Activated T-helper 17 cell treated with anti-CD3 and anti-CD28 coated beads, Interleukin-2, amount 50 U/mL, for 72 hours (primary cell): ENCODE measurements around the gene HEYL. TPM values are rescaled to one million over a fixed set of nuclear protein-coding genes. Genes with fewer than 3 reads are reported as not detected.

Experiments
- ATAC-seq: fragments of 150-1000 bp; cut with Tn5 transposase; replicated peaks from 2 replicates; pipeline ENCODE4 v1.10.0; 2021; ENCODE audit warnings: mild to moderate bottlenecking, moderate library complexity
- H3K27ac Mint-ChIP-seq: one replicate; pipeline ENCODE4 v1.8.0; 2022; ENCODE audit warnings: mixed read lengths
- H3K27me3 Mint-ChIP-seq: one replicate; pipeline ENCODE4 v1.8.0; 2022; ENCODE audit warnings: mixed read lengths
- H3K36me3 Mint-ChIP-seq: one replicate; pipeline ENCODE4 v1.8.0; 2022; ENCODE audit warnings: low read depth, mild to moderate bottlenecking, mixed read lengths
- H3K4me1 Mint-ChIP-seq: one replicate; pipeline ENCODE4 v1.8.0; 2022; ENCODE audit warnings: mixed read lengths
- H3K4me3 Mint-ChIP-seq: one replicate; pipeline ENCODE4 v1.8.0; 2022; ENCODE audit warnings: mild to moderate bottlenecking, mixed read lengths
- H3K9me3 Mint-ChIP-seq: one replicate; pipeline ENCODE4 v1.8.0; 2022; ENCODE audit warnings: mixed read lengths
- total RNA-seq, 2 donors: library from RNA; stranded (reverse); gene quantifications; one replicate each; pipeline ENCODE4 v1.2.3, GENCODE V29; 2022

HEYL gene
- total RNA-seq, 2 donors from 2014 or later = 0.40 TPM; not detected in 1

DNA sequence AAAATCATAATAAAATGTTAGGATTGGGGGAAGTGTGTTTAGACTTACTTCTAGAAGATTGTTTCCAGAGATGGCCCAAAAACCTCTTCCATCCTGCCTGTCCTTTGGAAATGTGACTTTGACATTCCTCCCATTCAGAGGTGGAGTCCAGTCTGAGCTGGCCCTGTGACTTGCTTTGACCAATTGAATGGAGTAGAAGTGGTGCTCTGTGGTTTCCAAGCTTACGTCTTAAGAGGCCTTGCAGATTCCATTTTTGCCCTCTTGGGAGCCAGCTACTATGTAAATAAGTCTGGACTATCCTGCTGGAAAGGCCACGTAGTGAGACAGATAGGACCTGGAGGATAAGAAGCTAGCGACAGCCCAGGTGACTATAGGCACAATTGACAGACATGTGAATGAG is 33.8 kb upstream of the HEYL start:
- Mint-ChIP-seq H3K27ac (no peak overlapping the region), H3K9me3 (no peaks in the 10 kb centered on the region), H3K36me3 (no peaks in the 10 kb centered on the region), H3K27me3 (peaks cover 9% of the 10 kb centered on the region), H3K4me3 (no peak overlapping the region), H3K4me1 (no peaks in the 10 kb centered on the region)
- no peak for ATAC-seq

DNA sequence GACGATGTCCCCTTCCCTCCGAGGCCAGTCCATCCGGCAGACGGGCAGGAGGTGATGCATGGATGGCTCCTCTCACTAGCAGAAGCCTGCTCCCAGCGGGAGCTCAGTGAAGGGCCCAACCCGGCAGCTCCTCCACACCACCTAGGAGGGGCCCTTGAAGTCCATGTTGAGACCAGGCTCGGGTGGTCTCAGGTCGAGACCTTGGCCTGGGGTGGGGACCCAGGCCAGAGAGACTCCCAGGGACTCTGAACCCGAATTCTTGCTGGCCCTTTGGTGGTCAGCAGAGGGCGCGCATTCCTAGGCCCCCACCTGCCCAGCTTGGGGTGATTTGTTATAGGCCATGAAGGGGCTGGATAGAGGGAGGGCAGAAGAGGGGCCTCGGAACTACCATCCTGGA is 33.1 kb upstream of the HEYL start:
- ATAC-seq = peak; percentile 15
- peaks cover 9% of the 10 kb centered on the region for H3K27me3 Mint-ChIP-seq
- H3K9me3 Mint-ChIP-seq = no peaks in the 10 kb centered on the region
- H3K4me3 Mint-ChIP-seq = peak overlapping the region; percentile 53
- H3K4me1 Mint-ChIP-seq = no peaks in the 10 kb centered on the region
- no peaks in the 10 kb centered on the region for H3K36me3 Mint-ChIP-seq
- H3K27ac Mint-ChIP-seq = no peak overlapping the region

DNA sequence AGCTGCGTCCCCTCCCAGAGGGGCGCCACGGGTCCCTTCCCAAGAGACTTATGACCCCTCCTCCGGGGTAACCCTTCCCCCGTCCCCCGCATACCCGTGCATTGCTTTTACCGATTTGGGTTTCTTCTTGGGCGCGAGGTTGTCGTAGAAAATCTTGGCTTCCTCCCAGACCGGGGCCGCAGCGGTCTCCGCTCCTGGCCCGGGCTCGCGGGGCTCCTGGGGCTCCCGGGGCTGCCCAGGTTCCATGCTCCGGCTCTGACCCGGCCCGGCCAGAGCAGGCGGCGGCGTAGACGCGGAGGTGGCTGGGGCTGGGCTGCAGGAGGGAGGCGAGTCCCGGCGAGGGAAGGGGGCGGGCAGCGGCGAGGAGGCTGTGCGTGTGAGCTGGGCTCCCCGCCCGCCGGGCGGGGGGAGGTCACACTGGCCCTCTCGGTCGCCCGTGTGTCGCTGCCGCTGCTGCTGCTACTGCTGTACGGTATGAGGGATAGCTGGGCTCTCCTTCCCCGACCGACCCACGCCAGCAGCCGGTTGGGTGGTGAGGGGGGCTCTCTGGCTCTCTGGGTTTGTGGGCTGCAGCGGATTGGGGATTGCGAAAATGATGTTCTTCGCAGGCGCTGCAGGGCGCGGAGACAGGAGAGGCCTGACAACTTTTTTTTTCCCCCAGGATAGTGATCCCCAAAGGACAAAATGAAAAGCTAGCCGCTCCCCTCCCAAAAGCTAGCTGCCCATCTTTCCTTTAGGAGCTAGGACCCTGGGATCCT is 32.5 kb upstream of the HEYL start, which contains the start of gene NT5C1A:
TSS of gene NT5C1A (minus strand) at position 315 of the 758 bp plus-strand sequence. CDS start at position 246, 69 bp downstream.
- Mint-ChIP-seq H3K9me3 (no peaks in the 10 kb centered on the region), H3K4me1 (no peaks in the 10 kb centered on the region), H3K27me3 (peaks cover 9% of the 10 kb centered on the region), H3K27ac (no peak within 1 kb of the TSS), H3K4me3 (peak within 1 kb of the TSS; percentile 53), H3K36me3 (no peaks in the 10 kb centered on the region)
- ATAC-seq = peak; percentile 49

DNA sequence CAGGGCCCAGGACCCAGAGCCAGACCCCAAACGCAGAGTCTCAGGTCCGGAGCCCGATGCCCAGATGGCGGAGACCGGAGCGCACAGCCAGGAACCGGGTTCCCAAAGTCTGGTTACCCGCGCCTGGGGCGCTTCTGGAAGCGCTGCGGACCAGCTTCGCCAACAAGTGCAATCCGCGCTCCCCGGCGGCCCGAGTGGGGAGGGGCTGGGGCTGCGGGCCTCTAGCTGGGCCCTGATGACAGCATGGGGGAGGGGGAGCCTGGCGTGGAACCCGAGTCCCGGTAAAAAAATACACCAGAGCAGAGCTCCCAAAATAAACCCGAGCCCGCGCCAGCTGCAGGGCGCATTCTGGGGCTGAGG is 32.0 kb upstream of the HEYL start:
- Mint-ChIP-seq H3K9me3 (no peaks in the 10 kb centered on the region), H3K4me3 (no peak overlapping the region), H3K27ac (no peak overlapping the region), H3K4me1 (peaks cover 5% of the 10 kb centered on the region), H3K27me3 (peaks cover 9% of the 10 kb centered on the region), H3K36me3 (no peaks in the 10 kb centered on the region)
- ATAC-seq = no peak

GRCh38 chr1:39670689-39671088 is 31.2 kb upstream of the HEYL start:
- H3K36me3 Mint-ChIP-seq = no peaks in the 10 kb centered on the region
- no peaks in the 10 kb centered on the region for H3K9me3 Mint-ChIP-seq
- peaks cover 9% of the 10 kb centered on the region for H3K27me3 Mint-ChIP-seq
- H3K27ac Mint-ChIP-seq = no peak overlapping the region
- H3K4me1 Mint-ChIP-seq = peaks cover 6% of the 10 kb centered on the region
- H3K4me3 Mint-ChIP-seq = no peak overlapping the region
- no peak for ATAC-seq

- H3K4me1 Mint-ChIP-seq = peaks cover 6% of the 10 kb centered on the region
- peaks cover 9% of the 10 kb centered on the region for H3K27me3 Mint-ChIP-seq
- no peak overlapping the region for H3K4me3 Mint-ChIP-seq
- ATAC-seq = no peak
- H3K36me3 Mint-ChIP-seq = no peaks in the 10 kb centered on the region
- no peak overlapping the region for H3K27ac Mint-ChIP-seq
- no peaks in the 10 kb centered on the region for H3K9me3 Mint-ChIP-seq
Measured at GRCh38 chr1:39668894-39669293, 29.5 kb upstream of the HEYL start.

GRCh38 chr1:39668111-39668510 is 28.7 kb upstream of the HEYL start:
- H3K27me3 Mint-ChIP-seq = peaks cover 9% of the 10 kb centered on the region
- H3K4me1 Mint-ChIP-seq = peaks cover 6% of the 10 kb centered on the region
- no peak for ATAC-seq
- no peaks in the 10 kb centered on the region for H3K36me3 Mint-ChIP-seq
- no peak overlapping the region for H3K27ac Mint-ChIP-seq
- no peak overlapping the region for H3K4me3 Mint-ChIP-seq
- H3K9me3 Mint-ChIP-seq = no peaks in the 10 kb centered on the region

DNA sequence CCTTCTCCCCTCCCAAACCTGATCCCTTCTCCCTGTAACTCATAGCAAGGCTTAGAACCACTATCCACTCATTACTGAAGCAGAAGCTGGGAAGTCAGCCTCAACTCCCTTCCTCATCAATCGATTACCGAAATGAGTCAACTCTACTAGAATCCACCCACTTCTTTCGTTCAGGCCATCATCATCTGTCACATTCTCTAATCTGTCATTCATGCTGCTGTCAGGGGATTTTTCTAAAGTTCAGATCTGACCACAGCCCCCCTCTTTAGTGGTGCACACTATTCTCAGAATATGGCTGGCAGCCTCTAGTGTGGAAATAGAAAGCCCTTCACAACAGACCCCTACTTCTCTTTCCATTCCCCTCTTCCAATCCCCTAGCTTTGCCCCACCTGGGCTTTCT is 27.3 kb upstream of the HEYL start:
- Mint-ChIP-seq H3K27me3 (peaks cover 9% of the 10 kb centered on the region), H3K4me1 (peaks cover 6% of the 10 kb centered on the region), H3K27ac (peak overlapping the region; percentile 6), H3K4me3 (peak overlapping the region; percentile 0), H3K9me3 (no peaks in the 10 kb centered on the region), H3K36me3 (no peaks in the 10 kb centered on the region)
- peak; percentile 93 for ATAC-seq

GRCh38 chr1:39663559-39663958 is 24.1 kb upstream of the HEYL start:
- no peak overlapping the region for H3K27ac Mint-ChIP-seq
- H3K4me1 Mint-ChIP-seq = peaks cover 6% of the 10 kb centered on the region
- no peaks in the 10 kb centered on the region for H3K36me3 Mint-ChIP-seq
- H3K9me3 Mint-ChIP-seq = no peaks in the 10 kb centered on the region
- H3K27me3 Mint-ChIP-seq = no peaks in the 10 kb centered on the region
- H3K4me3 Mint-ChIP-seq = no peak overlapping the region
- ATAC-seq = no peak

DNA sequence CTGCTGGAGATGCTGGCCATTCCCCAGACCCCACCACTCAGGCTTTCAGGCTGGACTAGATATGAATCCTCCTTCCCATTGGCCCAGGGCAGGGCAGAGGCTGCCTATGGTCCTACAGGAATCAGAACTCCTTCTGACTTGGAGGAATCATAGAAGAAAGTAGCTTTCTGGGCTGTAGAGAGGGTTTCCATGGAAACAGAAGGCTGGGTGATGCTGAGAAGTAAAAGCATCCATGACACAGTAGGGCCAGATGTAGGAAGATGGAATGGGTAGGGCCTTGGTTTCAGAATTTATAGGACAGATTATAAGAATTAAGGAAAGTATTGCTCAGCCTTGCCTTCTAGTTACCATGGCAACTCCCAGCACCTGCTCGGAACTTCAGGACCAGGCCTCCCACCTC is 23.4 kb upstream of the HEYL start:
- H3K27me3 Mint-ChIP-seq = no peaks in the 10 kb centered on the region
- peaks cover 8% of the 10 kb centered on the region for H3K4me1 Mint-ChIP-seq
- H3K36me3 Mint-ChIP-seq = no peaks in the 10 kb centered on the region
- no peaks in the 10 kb centered on the region for H3K9me3 Mint-ChIP-seq
- H3K27ac Mint-ChIP-seq = peak overlapping the region; percentile 21
- ATAC-seq = no peak
- no peak overlapping the region for H3K4me3 Mint-ChIP-seq

DNA sequence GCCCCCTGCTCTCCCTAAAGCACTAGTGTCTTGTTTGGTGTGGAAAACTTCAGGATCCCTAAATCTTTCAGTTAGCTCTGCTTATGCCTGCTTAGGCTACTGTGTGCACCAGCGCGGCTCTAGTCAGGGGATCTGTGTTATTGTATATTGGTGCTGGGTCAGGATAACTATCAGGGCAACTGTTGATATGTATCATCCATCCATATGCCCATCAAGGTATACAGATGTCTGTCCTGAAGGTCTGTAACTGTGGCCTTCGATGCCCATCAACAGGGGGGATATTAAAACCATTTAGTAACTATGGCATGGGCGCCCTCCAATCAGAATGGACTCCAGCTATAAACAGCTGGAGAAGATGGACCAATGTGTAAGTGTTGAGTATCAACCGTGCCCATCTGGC is 20.1 kb upstream of the HEYL start:
- H3K36me3 Mint-ChIP-seq = no peaks in the 10 kb centered on the region
- no peaks in the 10 kb centered on the region for H3K9me3 Mint-ChIP-seq
- H3K27ac Mint-ChIP-seq = no peak overlapping the region
- H3K4me1 Mint-ChIP-seq = peaks cover 4% of the 10 kb centered on the region
- ATAC-seq = no peak
- H3K4me3 Mint-ChIP-seq = no peak overlapping the region
- no peaks in the 10 kb centered on the region for H3K27me3 Mint-ChIP-seq

- Mint-ChIP-seq H3K4me3 (no peak overlapping the region), H3K4me1 (peaks cover 4% of the 10 kb centered on the region), H3K36me3 (no peaks in the 10 kb centered on the region), H3K27ac (no peak overlapping the region), H3K9me3 (no peaks in the 10 kb centered on the region), H3K27me3 (no peaks in the 10 kb centered on the region)
- no peak for ATAC-seq
Measured at GRCh38 chr1:39659110-39659509, 19.7 kb upstream of the HEYL start.

DNA sequence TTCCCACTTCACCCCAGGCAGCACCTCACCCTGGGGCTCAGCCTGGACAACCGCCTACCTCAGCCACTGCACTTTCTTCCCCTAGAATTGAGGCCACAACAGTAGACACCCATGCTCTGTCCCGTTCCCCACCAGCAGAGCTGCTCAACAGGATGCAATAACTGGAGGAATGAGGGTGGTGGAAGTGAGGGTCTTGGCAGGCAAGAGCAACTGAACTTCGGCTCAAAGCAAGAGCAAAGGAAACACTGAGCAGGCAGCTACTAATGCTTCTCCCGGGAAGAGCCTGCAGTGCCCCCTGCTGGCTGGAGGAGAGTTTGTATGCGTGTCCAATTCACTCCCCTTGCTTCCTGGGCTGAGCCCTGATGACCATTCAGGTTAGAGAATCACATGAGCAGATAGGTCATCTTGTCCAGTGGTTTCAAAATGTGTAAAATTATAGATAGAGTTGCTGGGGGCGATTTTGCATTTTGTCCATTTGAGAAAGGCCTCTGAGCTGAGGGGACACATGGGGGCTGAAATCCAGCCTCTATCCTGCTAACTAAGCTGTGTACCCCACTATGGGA is 18.6 kb upstream of the HEYL start:
- H3K27ac Mint-ChIP-seq = no peak overlapping the region
- peak; percentile 77 for ATAC-seq
- H3K36me3 Mint-ChIP-seq = no peaks in the 10 kb centered on the region
- no peak overlapping the region for H3K4me3 Mint-ChIP-seq
- H3K27me3 Mint-ChIP-seq = no peaks in the 10 kb centered on the region
- H3K9me3 Mint-ChIP-seq = no peaks in the 10 kb centered on the region
- peaks cover 9% of the 10 kb centered on the region for H3K4me1 Mint-ChIP-seq

DNA sequence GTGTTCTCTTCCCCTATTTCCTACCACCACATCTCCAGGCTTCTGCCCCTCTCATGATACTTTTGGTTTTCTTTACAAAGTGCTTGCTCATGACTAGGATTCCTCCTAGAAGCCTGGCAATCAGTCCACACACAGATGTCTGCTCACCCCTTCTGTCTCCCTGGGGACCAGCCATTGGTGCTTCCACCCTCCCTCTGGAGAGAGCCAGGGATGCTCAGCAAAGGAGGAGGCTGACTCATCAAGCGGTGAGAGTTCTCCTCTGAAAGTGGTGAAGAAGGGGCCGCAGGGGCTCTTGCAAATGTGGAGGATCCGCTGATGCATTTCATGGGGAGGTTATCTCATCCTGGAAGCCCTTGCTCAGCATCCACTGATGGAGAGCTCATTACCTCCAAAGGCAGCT is 18.0 kb upstream of the HEYL start:
- Mint-ChIP-seq H3K36me3 (no peaks in the 10 kb centered on the region), H3K4me3 (no peak overlapping the region), H3K9me3 (no peaks in the 10 kb centered on the region), H3K27ac (no peak overlapping the region), H3K4me1 (peaks cover 9% of the 10 kb centered on the region), H3K27me3 (no peaks in the 10 kb centered on the region)
- no peak for ATAC-seq

- ATAC-seq = no peak
- no peaks in the 10 kb centered on the region for H3K36me3 Mint-ChIP-seq
- no peaks in the 10 kb centered on the region for H3K27me3 Mint-ChIP-seq
- peaks cover 9% of the 10 kb centered on the region for H3K4me1 Mint-ChIP-seq
- no peak overlapping the region for H3K27ac Mint-ChIP-seq
- H3K9me3 Mint-ChIP-seq = no peaks in the 10 kb centered on the region
- H3K4me3 Mint-ChIP-seq = no peak overlapping the region
Measured at GRCh38 chr1:39656391-39656790, 16.9 kb upstream of the HEYL start.
